GM19035 (cell line): Measurements from ENCODE around the gene ESPN.
"Not testable (repeated sequence)": the region's sequence is repeated elsewhere in the genome, so short reads cannot be mapped to it uniquely, and the experiment has no call there.

Experiments used
- ATAC-seq: cut with Tn5 transposase; IDR thresholded peaks from one replicate; pipeline ENCODE4 v1.9.1; 2021; ENCODE audit not compliant: unreplicated experiment

The ESPN gene

GRCh38 chr1:6447016-6447817 lies 22.6 kb downstream of the ESPN start:
- no peak for ATAC-seq

GRCh38 chr1:6447818-6448748 lies 23.5 kb downstream of the ESPN start:
- no peak for ATAC-seq

GRCh38 chr1:6448749-6449631 lies 24.4 kb downstream of the ESPN start:
- ATAC-seq: no peak

- no peak for ATAC-seq
These were observed 25.5 kb downstream of the ESPN start for GRCh38 chr1:6450005-6450450.

- not testable (repeated sequence) for ATAC-seq
These were observed 25.9 kb downstream of the ESPN start for GRCh38 chr1:6450486-6450885.

GRCh38 chr1:6450943-6451373 lies 26.4 kb downstream of the ESPN start:
- no peak for ATAC-seq

- ATAC-seq: not testable (repeated sequence)
These were observed 29.6 kb downstream of the ESPN start for GRCh38 chr1:6453895-6454855.

GRCh38 chr1:6454856-6455751 lies 30.5 kb downstream of the ESPN start:
- no peak for ATAC-seq

- ATAC-seq: not testable (repeated sequence)
These were observed 31.4 kb downstream of the ESPN start for GRCh38 chr1:6455752-6456520.

- ATAC-seq: no peak
These were observed 32.4 kb downstream of the ESPN start for GRCh38 chr1:6456800-6457466.

GRCh38 chr1:6459850-6460265 lies 35.3 kb downstream of the ESPN start:
- ATAC-seq: no peak

GRCh38 chr1:6460301-6461050 lies 35.9 kb downstream of the ESPN start:
- ATAC-seq: no peak

GRCh38 chr1:6461051-6461530 lies 36.5 kb downstream of the ESPN start:
- ATAC-seq: no peak

GRCh38 chr1:6461538-6462411 lies 37.2 kb downstream of the ESPN start:
- no peak for ATAC-seq

GRCh38 chr1:6462412-6463119 lies 38.0 kb downstream of the ESPN start:
- ATAC-seq: no peak
